HG03139 (cell line): ENCODE results near the gene CLRN2.

Experiments
- ATAC-seq: cut with Tn5 transposase; IDR thresholded peaks from one replicate; pipeline ENCODE4 v1.9.1; 2021; ENCODE audit not compliant: unreplicated experiment

Gene CLRN2, protein sequence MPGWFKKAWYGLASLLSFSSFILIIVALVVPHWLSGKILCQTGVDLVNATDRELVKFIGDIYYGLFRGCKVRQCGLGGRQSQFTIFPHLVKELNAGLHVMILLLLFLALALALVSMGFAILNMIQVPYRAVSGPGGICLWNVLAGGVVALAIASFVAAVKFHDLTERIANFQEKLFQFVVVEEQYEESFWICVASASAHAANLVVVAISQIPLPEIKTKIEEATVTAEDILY

DNA sequence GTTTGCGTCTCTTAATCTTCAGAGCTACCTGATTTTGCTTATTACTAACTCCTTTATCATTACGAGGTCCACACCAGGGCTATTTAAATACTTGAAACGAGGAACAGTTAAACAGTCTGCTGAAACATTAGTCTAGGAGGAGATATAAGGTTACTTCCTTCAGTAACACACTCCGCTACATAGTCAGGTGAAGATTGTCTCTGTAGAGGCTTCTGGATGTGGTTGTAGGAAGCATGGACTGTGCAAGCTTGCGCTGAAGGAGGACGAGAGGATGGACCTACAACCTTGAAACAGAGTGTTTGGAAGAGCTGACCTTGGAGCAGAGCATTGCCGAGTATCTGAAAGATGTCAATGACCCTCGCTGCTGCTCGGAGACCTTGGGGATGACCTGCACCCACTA is at the start of gene CLRN2:
CLRN2 (plus strand) TSS at position 301 of the 400 bp plus-strand sequence. CDS start 102 bp downstream, outside the sequence.
- no peak for ATAC-seq

DNA sequence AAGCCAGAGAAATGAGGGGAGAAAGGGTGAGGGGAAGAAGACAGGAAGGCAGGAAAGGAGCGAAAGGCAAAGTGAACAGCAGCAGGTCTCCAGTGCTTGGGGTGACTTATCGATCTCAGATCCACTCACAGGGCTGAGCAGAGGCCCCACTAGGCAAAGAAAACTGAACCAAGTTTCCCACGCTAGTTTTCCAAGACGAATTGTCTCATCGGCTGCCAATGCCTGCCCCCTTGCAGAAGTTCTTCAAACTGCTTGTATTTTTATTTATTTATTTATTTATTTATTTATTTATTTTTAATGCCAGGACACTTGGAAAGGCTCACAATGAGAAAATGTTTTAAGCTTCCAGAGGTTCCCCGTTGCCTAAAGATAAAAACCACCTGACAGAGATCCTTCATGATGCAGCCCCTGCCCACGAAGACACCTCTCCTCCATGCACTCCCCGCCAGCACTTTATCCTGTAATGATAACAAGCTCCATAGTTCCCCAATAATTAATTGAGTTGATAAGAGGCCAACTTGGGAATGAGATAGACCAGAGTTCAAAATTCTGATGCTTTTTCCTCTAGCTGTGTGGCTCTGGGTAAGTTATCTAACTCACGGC is 46.2 kb upstream of the CLRN2 start:
- ATAC-seq: no peak

DNA sequence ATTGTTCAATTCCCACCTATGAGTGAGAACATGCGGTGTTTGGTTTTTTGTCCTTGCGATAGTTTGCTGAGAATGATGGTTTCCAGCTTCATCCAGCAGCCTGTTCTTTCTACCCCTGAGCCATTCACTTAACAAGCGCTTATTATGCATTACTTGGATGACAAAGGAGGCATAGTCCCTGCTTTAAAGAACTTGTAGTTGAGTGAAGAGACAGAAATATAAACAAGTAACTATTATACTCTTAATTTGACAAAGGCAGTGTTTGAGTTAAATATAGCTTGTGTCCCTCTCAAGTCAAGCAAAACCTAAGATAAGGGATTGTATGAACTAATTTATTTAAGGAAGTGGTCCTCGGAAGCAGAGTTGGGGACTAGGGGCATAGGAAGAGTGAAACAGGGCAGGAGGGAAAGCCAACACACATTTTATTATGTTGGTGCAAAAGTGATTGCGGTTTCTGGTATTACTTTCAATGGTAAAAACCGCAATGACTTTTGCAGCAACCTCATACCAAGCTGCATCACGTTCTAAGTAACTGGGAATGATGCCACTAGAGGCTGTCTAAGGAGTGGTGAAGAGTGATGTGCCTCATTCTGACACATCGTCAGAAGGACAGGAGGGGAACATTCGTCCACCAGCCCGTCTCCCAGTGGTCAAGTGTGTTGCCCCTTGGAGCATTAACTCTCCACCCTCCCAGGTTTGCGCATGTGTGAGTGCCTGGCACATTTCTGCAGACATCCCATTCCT is 44.9 kb upstream of the CLRN2 start:
- ATAC-seq: no peak

DNA sequence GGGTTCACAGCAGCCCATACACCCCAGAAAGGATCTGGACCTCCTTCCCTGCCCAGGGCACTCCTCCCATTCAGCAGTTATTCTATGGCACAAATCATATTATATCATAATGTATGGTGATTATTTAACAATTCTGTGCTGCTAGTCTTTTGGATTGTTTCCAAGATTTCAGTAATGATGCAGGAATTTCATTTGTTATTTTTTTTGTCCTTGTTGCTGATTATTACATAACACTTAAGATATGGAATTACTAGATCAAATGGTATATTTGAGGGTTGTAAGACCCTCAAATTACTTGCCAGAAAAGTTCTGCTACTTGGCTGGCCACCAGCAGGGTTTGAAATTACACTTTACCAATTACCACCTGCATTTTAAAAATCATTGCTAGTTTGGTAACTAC is 39.5 kb upstream of the CLRN2 start:
- ATAC-seq: no peak

DNA sequence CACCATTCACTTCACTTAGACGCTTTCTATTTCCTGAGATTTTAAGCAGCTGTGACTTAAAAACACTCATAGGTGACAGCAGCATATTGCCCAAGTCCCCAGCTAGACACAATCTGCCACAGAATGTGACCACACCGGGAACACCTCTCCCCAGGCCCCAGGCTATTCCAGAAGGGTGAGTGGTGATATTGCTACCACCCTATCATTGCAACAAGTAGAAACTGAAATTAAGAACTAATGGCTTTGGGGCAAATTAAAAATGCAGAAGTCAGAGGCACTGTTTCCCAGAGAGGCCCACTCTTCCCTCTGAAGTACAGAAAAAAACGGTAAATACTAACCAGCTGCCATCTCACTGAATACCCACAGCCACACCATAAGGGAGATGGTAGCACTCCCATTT is 38.1 kb upstream of the CLRN2 start:
- no peak for ATAC-seq

DNA sequence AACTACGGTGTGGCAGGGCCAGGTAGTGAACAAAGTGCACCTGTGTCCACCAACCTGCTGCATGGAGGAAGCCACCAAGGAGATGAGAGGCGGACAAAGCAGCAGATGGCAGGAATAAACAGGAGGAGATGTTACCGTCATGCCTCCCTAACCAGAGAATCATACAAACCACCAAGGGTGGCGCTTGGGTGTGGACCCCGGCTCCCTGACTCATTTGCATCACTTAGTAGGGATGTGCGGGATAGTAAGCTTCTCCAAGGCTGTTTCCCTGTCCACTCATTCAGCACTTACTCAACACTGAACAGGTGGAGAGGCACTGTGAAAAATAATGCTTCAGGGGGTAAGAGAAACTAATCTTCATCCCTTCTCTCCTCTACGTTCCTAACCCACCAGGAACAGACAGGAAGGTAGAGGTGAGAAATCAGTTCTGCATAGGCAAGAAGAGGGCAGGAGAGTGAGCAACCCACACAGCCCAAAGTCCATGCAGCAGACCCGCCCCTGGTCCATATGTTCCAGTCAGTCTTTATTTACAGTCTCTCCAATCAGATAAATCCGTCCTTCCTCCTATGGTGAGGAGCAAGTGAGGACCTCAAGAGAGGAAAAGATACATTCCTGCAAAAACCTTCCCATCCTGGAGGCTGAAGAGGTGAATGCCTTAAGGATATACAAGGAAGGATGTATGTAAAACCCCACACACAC is 37.0 kb upstream of the CLRN2 start:
- ATAC-seq: no peak

DNA sequence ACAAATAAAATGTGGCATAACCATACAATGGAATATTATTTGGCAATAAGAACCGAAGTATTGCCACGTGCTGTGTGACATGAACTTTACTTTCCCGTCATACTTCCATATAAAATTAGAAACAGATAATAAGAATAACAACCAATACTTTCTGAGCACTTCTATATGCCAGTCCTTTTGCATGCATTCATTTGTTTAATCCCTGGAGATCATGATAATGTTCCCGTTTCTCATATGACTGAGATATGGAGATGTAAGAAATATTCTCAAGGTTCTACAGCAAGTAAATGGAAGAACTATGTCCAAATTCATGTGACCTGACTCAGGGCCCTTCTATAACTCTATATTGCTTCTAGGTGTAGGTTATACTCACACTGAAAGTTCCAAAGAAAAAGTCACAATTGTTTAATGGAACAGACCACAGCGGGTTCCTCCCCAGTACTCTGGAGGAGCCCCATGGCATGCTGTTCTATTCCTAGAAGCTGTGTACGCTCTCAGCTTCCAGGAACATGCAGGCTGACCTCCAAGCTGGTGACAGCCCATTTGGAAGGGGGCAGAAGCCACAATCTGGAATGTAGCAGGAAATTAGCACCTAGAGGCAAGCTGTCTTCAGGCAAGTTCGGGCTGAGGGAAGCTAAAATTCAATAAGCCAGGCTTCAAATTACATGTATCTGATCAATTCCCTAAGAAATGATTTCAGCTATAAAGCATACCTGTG is 34.6 kb upstream of the CLRN2 start:
- no peak for ATAC-seq

DNA sequence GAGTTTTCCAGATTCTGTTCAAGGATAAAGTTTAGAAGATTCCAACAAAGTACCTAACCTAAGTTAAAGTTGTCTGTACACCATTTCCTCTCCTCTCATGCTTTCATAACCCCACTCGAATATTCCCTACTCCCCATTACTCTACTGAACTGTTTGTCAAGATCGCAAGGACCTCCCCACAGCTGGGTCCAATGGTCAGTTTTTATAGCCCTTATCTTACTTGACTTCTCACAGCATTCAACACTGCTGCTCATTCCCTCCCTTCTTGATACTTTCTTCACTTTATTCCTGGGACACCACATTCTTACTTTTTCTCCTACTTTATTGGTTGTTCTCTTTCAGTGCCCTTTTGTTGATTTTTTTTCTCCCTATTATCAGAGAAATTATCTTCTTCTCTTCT is 34.0 kb upstream of the CLRN2 start:
- ATAC-seq: no peak

DNA sequence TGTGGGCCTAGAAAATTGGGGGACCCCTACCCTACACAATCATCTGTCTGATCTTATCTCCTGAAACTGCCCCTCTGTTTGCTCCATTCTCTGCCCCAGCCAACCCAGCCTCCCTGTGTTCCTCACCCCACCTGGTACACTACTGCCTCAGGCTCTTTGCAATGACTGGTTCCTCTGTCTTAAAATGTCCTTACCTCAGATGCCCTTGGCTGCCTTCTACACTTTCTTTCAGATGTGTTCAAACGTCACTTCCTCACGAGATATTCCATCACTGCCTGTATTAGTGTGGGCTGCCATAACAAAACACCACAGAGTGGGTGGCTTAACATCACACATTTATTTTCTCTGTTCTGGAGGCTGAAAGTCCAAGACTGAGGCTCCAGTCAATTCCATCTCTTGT is 32.2 kb upstream of the CLRN2 start:
- no peak for ATAC-seq

DNA sequence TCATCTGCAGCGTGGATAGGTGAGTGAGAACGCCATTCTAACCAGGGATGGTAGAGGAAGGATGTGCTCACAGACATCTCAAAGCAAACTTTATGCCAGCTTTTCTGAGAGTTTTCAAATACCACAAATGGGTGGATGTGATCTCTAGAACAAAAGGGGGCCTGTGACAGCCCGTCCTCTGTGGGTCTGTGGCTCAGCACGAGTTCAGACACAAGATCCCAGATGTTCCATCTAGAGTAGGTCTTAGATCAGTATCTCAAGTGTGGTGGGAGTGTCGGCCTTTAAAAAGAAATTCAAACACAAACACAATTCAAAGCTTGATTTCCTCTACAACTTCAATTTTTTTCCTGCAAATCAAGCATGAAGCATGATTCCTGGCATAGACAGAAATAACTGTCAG is 25.8 kb upstream of the CLRN2 start:
- ATAC-seq: no peak

DNA sequence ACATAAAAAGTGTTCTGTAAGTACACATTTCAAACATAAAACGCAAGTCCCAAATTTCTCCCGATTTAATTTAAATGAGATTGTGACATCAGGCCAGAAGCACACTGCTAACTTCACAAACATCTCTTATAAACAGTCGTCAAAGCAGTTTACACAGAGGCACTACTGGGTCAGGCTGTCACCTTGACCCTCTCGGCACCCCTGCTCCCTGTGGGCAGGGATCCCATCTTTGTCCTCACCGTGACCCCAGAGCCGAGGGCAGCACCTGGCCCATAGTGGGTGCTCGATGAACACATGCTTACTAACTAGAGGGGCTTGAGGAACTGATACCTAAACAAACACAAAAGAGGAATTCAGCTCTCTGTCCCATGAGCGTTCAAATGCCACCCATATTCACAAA is 25.2 kb upstream of the CLRN2 start:
- ATAC-seq: no peak

DNA sequence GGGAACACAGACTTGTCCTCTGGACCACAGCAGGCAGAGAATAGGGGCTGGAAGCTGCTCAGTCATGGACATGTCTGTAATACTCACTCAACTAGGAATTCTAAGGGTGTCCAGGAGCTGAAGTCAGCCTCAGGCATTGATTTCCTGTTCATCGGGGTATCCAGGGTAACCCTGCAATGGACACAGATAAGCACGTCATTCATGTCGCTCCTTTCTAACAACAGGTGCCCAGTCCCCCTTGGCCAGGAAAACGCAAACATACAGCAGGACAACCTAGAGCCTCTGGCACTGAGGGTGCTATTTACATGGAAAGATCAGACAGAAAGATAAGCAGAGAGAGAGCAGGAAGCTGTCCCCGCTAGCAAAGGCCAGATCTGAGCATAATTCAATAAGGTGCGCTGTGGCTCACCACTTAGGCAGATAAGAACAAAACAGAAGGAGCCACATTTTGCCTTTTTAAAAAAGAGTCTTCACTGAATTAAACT is 24.3 kb upstream of the CLRN2 start:
- no peak for ATAC-seq

DNA sequence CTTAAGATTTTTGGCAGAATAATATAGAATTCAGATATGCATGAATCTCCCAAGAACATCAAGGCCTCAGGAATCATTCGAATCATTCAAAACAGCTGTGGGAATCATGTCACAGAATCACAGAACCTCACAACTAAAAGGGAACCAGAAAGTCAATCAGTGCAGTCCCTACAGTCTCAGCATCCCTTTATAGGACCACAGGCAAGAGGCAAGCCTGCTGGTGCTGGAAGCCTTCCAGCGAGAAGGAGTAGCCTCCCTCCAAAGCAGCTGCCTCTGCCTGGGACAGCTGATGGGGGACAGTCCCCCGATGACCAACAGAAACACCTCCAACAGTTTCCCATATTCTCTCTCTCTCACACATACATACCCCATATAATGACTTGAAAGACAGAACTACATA is 23.8 kb upstream of the CLRN2 start:
- ATAC-seq: no peak

DNA sequence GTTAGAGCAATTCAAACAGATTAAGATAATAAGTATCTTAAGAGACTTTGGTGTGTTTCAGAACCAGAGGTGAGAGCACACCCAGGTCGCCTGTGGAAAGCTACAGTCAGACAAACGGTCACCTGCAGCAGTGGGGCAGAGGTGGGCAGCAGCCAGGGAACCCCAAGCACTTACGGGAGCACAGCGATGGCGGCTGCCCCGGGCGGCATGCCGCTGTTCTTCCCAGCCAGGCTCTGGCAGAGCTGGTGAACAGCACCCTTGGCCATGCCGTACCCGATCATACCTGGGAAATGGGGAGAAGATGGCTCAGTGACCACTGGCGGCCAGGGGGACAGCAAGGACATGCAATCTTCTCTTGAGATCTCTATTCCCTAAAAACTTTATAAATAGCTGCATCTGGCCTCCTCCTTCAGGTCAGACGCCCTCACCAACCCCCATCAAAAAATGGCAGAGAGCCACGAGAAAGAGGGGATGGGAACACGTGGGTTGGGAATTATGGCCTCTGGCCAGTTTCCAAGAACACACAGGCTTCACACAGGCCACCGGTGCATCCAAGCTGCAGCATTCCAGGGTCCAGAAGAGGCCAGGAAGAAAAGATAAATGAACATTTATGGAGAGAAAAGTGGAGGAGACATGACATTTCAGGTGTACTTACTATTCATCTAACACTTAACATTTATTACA is 22.8 kb upstream of the CLRN2 start:
- no peak for ATAC-seq

DNA sequence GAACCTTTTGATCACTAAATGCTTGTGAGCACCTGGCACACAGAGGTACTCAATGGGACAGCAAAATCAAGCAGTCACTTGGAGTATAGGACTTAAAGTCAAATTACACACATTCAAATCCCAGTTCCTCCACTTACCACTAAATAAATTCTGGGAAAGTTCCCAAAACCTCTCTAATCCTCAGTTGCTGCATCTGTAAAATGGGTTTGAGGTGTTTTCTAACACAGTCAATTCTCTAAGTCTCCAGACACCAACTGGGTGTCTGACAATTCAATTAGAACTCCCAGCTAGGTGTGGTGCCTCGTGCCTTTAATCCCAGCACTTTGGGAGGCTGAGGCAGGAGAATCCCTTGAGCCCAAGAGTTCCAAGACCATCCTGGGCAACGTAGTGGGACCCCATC is 22.1 kb upstream of the CLRN2 start:
- ATAC-seq: no peak

DNA sequence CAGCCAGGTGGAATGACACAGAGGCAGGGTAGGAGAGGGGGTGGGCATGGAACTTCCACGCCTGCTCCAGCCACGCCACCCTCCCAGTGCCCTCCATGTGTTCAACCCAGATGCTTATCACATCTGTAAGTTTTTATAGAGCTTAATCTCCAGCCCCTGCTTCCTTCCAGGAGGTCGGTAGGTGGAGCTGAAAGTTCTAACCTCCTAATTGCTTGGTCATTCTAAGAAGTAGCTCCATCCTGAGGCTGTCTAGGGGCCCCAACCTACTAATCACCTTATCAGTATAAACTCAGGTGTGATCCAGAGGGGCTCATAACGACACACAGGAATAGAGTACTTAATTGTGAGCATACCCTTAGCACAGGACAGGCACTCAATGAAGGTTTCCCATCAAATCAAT is 21.3 kb upstream of the CLRN2 start:
- no peak for ATAC-seq

DNA sequence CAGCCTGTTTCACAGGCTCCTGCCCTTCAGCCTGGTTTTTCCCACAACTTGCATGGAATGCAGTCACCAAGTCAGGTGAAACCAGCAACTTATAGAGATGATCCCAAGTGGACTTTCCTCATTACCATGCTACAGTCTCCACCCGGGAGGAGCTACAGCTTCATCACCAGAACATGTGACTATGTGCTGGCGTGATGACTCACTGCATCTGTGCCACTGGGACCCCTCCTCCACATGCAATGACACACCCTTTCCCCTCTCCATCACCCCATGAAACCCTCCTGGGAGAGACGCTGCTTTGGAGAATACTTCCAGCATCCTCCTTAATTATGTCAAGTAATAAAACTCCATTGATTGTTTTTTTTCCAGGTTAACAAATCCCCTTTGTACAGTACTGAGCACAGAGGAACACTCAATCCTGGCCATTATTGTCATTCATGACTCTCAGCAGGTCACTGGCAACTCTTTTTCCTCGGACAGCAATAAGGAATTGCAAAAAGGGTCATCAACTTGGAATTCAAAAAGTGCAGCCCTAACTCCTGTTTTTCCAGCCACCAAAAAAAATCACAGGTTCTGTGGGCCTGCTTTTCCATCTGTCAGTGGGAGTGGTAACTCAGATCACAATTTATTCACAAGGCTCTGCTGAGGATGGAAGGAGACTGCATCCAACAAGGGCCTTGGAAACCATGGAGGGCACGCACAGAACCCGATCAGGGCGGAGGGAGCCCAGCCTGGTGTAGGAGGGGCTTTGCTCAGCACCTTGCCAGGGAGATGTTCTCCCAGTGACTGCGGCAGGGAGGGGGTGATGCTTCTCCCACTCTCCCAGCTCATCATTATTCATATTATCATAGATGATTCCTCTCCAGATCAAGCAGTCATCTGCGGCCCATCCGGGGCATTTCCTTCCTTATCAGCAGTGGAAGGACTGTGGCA is 20.4 kb upstream of the CLRN2 start:
- no peak for ATAC-seq

DNA sequence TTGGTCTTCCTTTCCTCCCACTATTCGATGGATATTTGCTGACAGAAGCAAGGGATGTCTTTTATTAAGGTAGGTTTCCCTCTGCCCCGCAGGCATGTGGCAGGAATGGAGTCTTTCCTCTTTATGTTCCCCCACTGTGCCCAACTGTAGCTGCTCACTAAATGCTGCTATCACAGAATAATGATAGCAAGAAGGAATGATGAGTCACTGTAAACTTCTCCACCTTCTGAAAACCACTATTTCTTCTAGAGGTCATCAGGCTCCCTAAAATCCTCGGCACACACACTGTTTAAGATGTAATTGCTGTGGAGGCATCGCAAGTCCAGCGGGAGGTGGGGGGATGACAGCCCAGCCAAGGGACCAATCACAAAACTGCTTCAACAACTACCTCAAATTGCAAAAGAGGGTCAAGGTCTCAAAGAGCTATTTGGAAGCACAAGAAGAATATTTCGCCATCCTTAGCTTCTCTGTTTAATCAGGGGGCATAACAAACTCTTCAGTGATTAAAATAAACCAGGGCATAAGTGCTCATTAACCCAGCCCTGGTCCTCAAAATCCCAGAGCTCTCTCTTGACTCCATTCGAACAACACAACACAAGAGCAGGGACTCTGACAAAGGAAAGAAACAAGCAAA is 17.0 kb upstream of the CLRN2 start:
- no peak for ATAC-seq

DNA sequence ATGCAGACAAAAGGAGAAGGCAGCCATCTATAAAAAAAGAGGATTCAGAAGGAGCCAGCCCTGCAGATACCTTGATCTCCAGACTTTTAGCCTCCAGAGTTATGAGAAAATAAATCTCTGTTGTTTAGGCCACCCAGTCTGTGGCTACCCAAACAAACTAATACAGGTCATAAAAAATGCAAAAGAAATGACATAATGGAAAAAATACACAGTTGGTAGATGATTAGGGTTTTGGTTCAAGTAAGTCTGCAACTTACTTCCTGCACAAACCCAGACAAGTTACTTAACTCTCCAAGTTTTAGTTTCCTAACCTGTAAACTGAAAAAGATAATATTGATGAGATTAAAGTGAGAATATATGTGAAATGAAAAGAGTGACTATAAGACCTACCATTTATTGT is 14.4 kb upstream of the CLRN2 start:
- ATAC-seq: no peak
